ENCODE results near the gene MIAT. TPM values are rescaled to one million over a fixed set of nuclear protein-coding genes. Genes with fewer than 3 reads are reported as not detected.

Gene MIAT
- total RNA-seq, 4 donors from 2014 or later = 0.05 to 1.1 (median 0.41) TPM

DNA sequence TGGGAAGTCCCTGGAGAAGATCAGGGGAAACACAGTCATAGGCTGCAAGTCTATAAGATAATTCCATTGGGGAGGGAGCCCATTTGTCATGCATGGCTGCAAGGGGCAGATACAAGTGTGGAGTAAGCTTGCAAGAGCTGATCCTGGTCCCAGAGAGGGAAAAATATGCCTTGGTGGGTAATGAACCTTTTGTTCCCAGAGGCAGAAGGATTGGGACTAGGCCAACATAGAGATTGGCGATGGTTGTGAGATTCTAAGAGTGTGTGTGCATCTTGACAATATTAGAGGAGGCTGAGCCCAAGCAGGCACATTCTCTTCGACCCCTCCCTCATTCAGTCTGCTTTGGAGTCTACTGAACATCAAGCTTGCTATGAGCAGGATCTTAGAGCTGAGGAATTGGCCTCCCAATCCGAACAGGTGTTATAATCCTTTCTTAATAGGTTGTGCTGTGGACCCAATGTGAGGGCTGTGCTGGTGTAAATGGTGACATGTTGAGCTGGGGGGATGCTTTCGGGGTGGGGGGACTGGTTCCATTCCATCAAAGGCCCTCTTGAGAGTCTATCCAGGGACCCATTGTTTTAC, 18.4 kb downstream of the MIAT start:
- Histone ChIP-seq H3K36me3 (peaks cover 0 to 10% of the 10 kb centered on the region in 2 donors), H3K27ac (no peak overlapping the region), H3K4me1 (peaks cover 6 to 50% (median 6%) of the 10 kb centered on the region in 3 donors), H3K27me3 (no peaks in the 10 kb centered on the region), H3K4me3 (no peak overlapping the region), H3K9me3 (no peaks in the 10 kb centered on the region)
- 74 to 85% methylated on average over 3 to 4 of the region's 4 CpGs for WGBS, 2 donors (ENCODE audit: low coverage in 1 of 2)
- TF ChIP-seq, protein P1, sequence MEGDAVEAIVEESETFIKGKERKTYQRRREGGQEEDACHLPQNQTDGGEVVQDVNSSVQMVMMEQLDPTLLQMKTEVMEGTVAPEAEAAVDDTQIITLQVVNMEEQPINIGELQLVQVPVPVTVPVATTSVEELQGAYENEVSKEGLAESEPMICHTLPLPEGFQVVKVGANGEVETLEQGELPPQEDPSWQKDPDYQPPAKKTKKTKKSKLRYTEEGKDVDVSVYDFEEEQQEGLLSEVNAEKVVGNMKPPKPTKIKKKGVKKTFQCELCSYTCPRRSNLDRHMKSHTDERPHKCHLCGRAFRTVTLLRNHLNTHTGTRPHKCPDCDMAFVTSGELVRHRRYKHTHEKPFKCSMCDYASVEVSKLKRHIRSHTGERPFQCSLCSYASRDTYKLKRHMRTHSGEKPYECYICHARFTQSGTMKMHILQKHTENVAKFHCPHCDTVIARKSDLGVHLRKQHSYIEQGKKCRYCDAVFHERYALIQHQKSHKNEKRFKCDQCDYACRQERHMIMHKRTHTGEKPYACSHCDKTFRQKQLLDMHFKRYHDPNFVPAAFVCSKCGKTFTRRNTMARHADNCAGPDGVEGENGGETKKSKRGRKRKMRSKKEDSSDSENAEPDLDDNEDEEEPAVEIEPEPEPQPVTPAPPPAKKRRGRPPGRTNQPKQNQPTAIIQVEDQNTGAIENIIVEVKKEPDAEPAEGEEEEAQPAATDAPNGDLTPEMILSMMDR (IDR thresholded peaks at IDR 0.05) = no peak
- TF ChIP-seq EP300 (IDR thresholded peaks at IDR 0.05) (no peak), POLR2AphosphoS5 (IDR thresholded peaks at IDR 0.05) (no peak), POLR2A (IDR thresholded peaks at IDR 0.05) (no peak)
- no peak for ATAC-seq

DNA sequence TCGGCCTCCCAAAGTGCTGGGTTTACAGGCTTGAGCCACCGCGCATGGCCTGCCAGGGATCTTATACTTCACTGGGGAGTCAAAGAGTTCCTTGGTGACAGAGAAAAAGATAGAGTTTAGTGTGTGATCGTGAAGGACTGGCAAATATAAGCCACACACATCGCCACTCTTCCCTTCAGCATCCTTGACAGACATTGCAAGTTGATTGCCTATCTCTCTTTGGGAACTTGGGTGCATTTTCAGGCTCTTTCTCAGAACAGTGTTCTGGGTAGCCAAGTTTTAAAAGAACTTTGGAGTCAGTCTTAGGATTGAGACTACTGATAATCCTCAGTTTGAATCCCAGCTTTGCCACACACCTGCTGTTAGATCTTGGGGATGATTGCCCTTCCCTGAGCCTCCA, 19.8 kb downstream of the MIAT start:
- Histone ChIP-seq H3K4me1 (peaks cover 3 to 48% (median 6%) of the 10 kb centered on the region in 3 donors), H3K9me3 (no peaks in the 10 kb centered on the region), H3K4me3 (no peak overlapping the region), H3K36me3 (peaks cover 0 to 24% of the 10 kb centered on the region in 2 donors), H3K27me3 (no peaks in the 10 kb centered on the region), H3K27ac (no peak overlapping the region)
- WGBS, 2 donors (ENCODE audit: low coverage in 1 of 2) = no CpG with 5 or more reads among the region's 5 CpGs
- ATAC-seq = no peak
- TF ChIP-seq, protein P1 (IDR thresholded peaks at IDR 0.05) = no peak
- TF ChIP-seq POLR2A (IDR thresholded peaks at IDR 0.05) (no peak), EP300 (IDR thresholded peaks at IDR 0.05) (no peak), POLR2AphosphoS5 (IDR thresholded peaks at IDR 0.05) (no peak)

DNA sequence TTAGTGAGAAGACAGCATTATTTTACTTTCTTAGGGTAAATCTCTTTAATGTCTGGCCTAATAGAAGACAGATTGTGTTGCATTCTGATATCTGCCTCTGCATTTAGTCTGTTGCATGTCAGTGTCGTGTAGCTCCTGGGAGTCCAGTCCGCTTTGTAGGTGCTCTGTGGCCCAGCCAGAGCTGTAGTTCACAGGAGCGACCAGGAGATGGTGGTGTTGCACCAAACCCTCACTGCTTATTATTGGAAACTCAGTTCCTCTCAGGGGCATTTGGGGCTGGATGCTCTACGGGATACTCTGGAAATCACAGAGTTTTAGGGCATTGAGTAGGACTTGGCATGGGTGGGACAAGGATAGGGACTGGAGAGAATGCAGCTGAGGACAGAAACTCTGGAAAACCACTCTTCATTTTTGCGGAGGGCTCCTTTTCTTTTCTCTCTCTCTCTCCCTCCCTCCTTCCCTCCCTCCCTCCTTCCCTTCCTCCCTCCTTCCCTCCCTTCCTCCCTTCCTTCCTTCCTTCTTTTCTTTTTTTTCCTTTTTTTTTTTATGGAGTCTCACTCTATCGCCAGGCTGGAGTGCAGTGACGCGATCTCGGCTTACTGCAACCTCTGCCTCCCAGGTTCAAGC, 21.7 kb downstream of the MIAT start:
- TF ChIP-seq POLR2A (IDR thresholded peaks at IDR 0.05) = no peak
- TF ChIP-seq, protein P1 (IDR thresholded peaks at IDR 0.05) = peak; percentile 81 to 91 (median 85)
- 28 to 77% methylated on average over 4 to 6 of the region's 9 CpGs for WGBS, 2 donors (ENCODE audit: low coverage in 1 of 2)
- Histone ChIP-seq H3K9me3 (no peaks in the 10 kb centered on the region), H3K36me3 (peaks cover 0 to 36% of the 10 kb centered on the region in 2 donors), H3K27ac (no peak overlapping the region), H3K4me3 (no peak overlapping the region), H3K4me1 (peaks cover 0 to 34% (median 3%) of the 10 kb centered on the region in 3 donors), H3K27me3 (no peaks in the 10 kb centered on the region)
- peak; percentile 75 for ATAC-seq

DNA sequence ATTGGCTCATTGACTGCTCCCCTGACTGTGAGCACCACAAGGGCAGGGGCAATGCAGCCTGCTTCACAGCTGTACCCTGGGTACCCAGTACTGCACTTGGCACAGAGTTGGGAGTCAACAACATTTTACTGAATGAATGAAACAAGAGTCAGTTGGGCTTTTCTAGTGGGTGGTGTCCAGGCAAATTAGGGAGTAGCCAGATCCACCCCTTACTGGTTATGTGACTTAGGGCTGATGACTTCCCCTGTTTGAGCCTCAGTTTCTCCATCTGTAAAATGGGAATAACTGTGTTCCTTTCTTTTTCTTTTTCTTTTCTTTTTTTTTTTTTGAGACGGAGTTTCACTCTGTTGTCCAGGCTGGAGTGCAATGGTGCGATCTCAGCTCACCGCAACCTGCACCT, 23.1 kb downstream of the MIAT start:
- WGBS, 2 donors (ENCODE audit: low coverage in 1 of 2) = 100% methylated on average over 1 of the region's 3 CpGs; no CpG with 5 or more reads in 1 of the 2 donors
- H3K4me3 ChIP-seq = no peak overlapping the region
- no peak overlapping the region for H3K27ac ChIP-seq
- peaks cover 0 to 21% (median 0%) of the 10 kb centered on the region in 3 donors for H3K4me1 ChIP-seq
- no peaks in the 10 kb centered on the region for H3K27me3 ChIP-seq
- TF ChIP-seq POLR2A (IDR thresholded peaks at IDR 0.05) (no peak), POLR2AphosphoS5 (IDR thresholded peaks at IDR 0.05) (no peak), EP300 (IDR thresholded peaks at IDR 0.05) (no peak)
- TF ChIP-seq, protein P1 (IDR thresholded peaks at IDR 0.05) = no peak
- no peaks in the 10 kb centered on the region for H3K9me3 ChIP-seq
- peaks cover 0 to 36% of the 10 kb centered on the region in 2 donors for H3K36me3 ChIP-seq
- no peak for ATAC-seq

DNA sequence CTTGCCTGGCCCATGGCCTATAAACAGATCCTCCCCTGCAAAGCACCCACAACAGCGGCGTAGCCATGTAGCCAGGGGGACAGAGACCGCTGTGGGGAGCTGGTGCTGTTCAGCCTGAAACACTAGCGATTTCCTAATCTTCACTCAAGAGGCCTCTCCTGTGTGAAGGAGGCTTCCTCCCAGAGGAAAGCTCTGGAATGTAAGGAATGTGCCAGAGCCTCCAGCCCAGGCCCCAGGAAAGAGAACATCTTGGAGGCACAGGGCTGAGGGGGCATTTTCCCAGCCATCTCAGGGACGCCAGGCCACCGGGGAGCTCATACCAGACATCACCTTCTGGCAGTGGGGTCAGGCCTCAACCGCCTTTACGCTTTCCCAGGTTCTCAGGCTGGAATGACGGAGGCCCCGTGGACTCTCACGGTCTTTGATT, 24.0 kb downstream of the MIAT start:
- Histone ChIP-seq H3K27ac (no peak overlapping the region), H3K4me1 (peaks cover 0 to 15% (median 0%) of the 10 kb centered on the region in 3 donors), H3K9me3 (no peaks in the 10 kb centered on the region), H3K4me3 (no peak overlapping the region), H3K36me3 (peaks cover 0 to 36% of the 10 kb centered on the region in 2 donors), H3K27me3 (no peaks in the 10 kb centered on the region)
- no peak for ATAC-seq
- TF ChIP-seq POLR2A (IDR thresholded peaks at IDR 0.05) = no peak
- no peak for TF ChIP-seq EP300 (IDR thresholded peaks at IDR 0.05)
- TF ChIP-seq, protein P1 (IDR thresholded peaks at IDR 0.05) = no peak
- no peak for TF ChIP-seq POLR2AphosphoS5 (IDR thresholded peaks at IDR 0.05)
- WGBS, 2 donors (ENCODE audit: low coverage in 1 of 2) = 74% methylated on average over 5 of the region's 11 CpGs; no CpG with 5 or more reads in 1 of the 2 donors

Data from gastroesophageal sphincter (tissue), 4 donors.